ENCODE measurements around the gene ZNF275. TPM values are rescaled to one million over a fixed set of nuclear protein-coding genes. Genes with fewer than 3 reads are reported as not detected.
A peak's percentile ranks its signal among the peaks of the same experiment; 100 is the strongest.

The ZNF275 gene
- total and polyA plus RNA-seq, 10 of the 15 experiments (the other 5 are each of a cell fraction or from before 2014, with no cell fraction given), result 1.3 to 17.4 (median 6.2) TPM

DNA sequence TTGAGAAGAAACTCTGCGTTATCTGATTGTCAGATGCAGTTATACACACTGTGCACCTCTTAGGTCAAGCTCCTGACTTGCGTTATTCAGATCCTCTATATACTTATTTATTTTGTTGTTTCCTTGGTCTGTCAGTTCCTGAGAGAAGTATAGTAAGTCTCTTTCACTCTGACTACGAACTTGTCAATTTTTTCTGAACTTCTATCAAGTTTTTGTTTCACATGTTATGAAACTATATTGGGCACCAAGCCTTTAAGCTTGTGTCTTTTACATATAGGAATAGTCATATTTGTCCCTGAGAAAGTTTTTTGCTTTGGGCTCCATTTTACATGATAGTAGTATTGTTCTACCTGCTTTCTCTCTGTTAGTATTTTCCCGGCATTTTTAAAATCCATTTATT, 31.7 kb downstream of the ZNF275 start:
- no peaks in the 10 kb centered on the region for H3K27me3 ChIP-seq (replicated peaks in 1 of 2; ENCODE audit: control insufficient read depth in 2 of 2, insufficient read depth in 2 of 2, low read length in 1 of 2)
- no peak overlapping the region for H3K4me3 ChIP-seq
- H3K9ac ChIP-seq (ENCODE audit: control insufficient read depth, insufficient read depth, low read length), result no peak overlapping the region
- RAD21 ChIA-PET (ENCODE audit: unreplicated experiment), result no interaction called here
- no peaks in the 10 kb centered on the region; the same call in 2 of the 3 replicates for H3K9me3 ChIP-seq (replicated peaks; ENCODE audit: control insufficient read depth, insufficient read depth, low read length)
- POLR2A ChIA-PET, result no interaction called here
- DNase-seq (ENCODE audit: low read depth, low spot score), result no peak
- SMC1A ChIA-PET (ENCODE audit: uncharacterized antibody, unreplicated experiment), result no interaction called here
- CTCF ChIA-PET, result no interaction called here
- H2AFZ ChIP-seq (ENCODE audit: control insufficient read depth, low read depth, low read length), result no peak overlapping the region
- peak; percentile 56 for ATAC-seq
- H3K79me2 ChIP-seq (ENCODE audit: control insufficient read depth, insufficient read depth, low read length), result no peaks in the 10 kb centered on the region
- H4K20me1 ChIP-seq (ENCODE audit: control insufficient read depth, insufficient read depth), result no peaks in the 10 kb centered on the region
- peak; percentile 13 for FAIRE-seq
- WGBS (ENCODE audit: insufficient coverage, insufficient replicate concordance, low lambda C conversion rate, missing lambda C conversion rate), result 36% methylated on average over 4 of the region's 4 CpGs
- intact Hi-C loops (cut with micrococcal nuclease; ENCODE audit: unreplicated experiment) (no loop called here), in situ Hi-C loops (cut with MboI) (no loop called here)
- H3K4me1 ChIP-seq (ENCODE audit: control insufficient read depth, insufficient read depth, low read length), result no peaks in the 10 kb centered on the region; the same call in 1 of the 2 replicates
- no peak overlapping the region for H3K27ac ChIP-seq (ENCODE audit: control insufficient read depth, insufficient read depth)
- H3K36me3 ChIP-seq (ENCODE audit: control insufficient read depth in 2 of 2, insufficient read depth in 2 of 2, low read length in 1 of 2), result no peaks in the 10 kb centered on the region
- TF ChIP-seq JUNB (IDR thresholded peaks at IDR 0.05) (0 out of 2 replicates have a peak, but pooled peaks have one; percentile 13), RBBP5 (conservative IDR thresholded peaks at IDR 0.05) (no peak)
- H3K4me2 ChIP-seq (ENCODE audit: control insufficient read depth, insufficient read depth), result no peak overlapping the region
- BruUV-seq (replicated peaks), result no TSS peak

DNA sequence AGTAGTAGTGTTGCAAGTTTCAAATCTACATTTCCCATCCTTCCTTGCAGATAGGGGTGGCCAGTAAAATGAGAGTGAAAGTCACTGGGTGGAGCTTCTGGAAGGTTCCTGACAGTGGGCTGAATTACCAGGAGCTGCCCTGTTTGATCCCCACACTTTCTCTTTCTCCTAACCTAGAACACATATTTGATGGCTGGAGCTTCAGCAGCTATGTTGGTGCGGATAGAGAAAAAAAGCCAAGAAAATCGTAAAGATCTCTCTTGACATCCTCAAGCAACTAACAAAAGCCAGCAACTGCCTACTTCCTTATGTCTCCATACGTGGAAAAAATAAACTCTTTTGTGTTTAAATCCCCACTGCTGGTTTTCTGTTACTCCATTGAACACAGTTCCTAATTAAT, 32.2 kb downstream of the ZNF275 start:
- intact Hi-C loops (cut with micrococcal nuclease; ENCODE audit: unreplicated experiment) (no loop called here), in situ Hi-C loops (cut with MboI) (no loop called here)
- POLR2A ChIA-PET, result no interaction called here
- RAD21 ChIA-PET (ENCODE audit: unreplicated experiment), result no interaction called here
- CTCF ChIA-PET, result no interaction called here
- Histone ChIP-seq H2AFZ (ENCODE audit: control insufficient read depth, low read depth, low read length) (no peak overlapping the region), H3K4me2 (ENCODE audit: control insufficient read depth, insufficient read depth) (no peak overlapping the region), H3K4me3 (no peak overlapping the region), H3K79me2 (ENCODE audit: control insufficient read depth, insufficient read depth, low read length) (no peaks in the 10 kb centered on the region), H3K9me3 (replicated peaks; ENCODE audit: control insufficient read depth, insufficient read depth, low read length) (no peaks in the 10 kb centered on the region; the same call in 2 of the 3 replicates), H3K36me3 (ENCODE audit: control insufficient read depth in 2 of 2, insufficient read depth in 2 of 2, low read length in 1 of 2) (no peaks in the 10 kb centered on the region), H3K9ac (ENCODE audit: control insufficient read depth, insufficient read depth, low read length) (no peak overlapping the region), H3K27ac (ENCODE audit: control insufficient read depth, insufficient read depth) (no peak overlapping the region), H4K20me1 (ENCODE audit: control insufficient read depth, insufficient read depth) (no peaks in the 10 kb centered on the region), H3K4me1 (ENCODE audit: control insufficient read depth, insufficient read depth, low read length) (no peaks in the 10 kb centered on the region; the same call in 1 of the 2 replicates), H3K27me3 (replicated peaks in 1 of 2; ENCODE audit: control insufficient read depth in 2 of 2, insufficient read depth in 2 of 2, low read length in 1 of 2) (no peaks in the 10 kb centered on the region)
- no peak for FAIRE-seq
- no peak for DNase-seq (ENCODE audit: low read depth, low spot score)
- WGBS (ENCODE audit: insufficient coverage, insufficient replicate concordance, low lambda C conversion rate, missing lambda C conversion rate), result 46% methylated on average over 3 of the region's 3 CpGs
- no peak; the same call in 2 of the 3 replicates for ATAC-seq
- no TSS peak for BruUV-seq (replicated peaks)
- SMC1A ChIA-PET (ENCODE audit: uncharacterized antibody, unreplicated experiment), result no interaction called here
- no peak for TF ChIP-seq POLR2AphosphoS5 (IDR thresholded peaks at IDR 0.05; ENCODE audit: low read length)
- no peak for TF ChIP-seq MXI1 (IDR thresholded peaks at IDR 0.05; ENCODE audit: low read depth, low read length)
- TF ChIP-seq, protein P1, sequence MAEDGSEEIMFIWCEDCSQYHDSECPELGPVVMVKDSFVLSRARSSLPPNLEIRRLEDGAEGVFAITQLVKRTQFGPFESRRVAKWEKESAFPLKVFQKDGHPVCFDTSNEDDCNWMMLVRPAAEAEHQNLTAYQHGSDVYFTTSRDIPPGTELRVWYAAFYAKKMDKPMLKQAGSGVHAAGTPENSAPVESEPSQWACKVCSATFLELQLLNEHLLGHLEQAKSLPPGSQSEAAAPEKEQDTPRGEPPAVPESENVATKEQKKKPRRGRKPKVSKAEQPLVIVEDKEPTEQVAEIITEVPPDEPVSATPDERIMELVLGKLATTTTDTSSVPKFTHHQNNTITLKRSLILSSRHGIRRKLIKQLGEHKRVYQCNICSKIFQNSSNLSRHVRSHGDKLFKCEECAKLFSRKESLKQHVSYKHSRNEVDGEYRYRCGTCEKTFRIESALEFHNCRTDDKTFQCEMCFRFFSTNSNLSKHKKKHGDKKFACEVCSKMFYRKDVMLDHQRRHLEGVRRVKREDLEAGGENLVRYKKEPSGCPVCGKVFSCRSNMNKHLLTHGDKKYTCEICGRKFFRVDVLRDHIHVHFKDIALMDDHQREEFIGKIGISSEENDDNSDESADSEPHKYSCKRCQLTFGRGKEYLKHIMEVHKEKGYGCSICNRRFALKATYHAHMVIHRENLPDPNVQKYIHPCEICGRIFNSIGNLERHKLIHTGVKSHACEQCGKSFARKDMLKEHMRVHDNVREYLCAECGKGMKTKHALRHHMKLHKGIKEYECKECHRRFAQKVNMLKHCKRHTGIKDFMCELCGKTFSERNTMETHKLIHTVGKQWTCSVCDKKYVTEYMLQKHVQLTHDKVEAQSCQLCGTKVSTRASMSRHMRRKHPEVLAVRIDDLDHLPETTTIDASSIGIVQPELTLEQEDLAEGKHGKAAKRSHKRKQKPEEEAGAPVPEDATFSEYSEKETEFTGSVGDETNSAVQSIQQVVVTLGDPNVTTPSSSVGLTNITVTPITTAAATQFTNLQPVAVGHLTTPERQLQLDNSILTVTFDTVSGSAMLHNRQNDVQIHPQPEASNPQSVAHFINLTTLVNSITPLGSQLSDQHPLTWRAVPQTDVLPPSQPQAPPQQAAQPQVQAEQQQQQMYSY (CRISPR knock-in tag; IDR thresholded peaks at IDR 0.05), result no peak
- TF ChIP-seq POU2F2 (IDR thresholded peaks at IDR 0.05; ENCODE audit: borderline replicate concordance, low read depth, low read length), result no peak
- TF ChIP-seq, protein P2, sequence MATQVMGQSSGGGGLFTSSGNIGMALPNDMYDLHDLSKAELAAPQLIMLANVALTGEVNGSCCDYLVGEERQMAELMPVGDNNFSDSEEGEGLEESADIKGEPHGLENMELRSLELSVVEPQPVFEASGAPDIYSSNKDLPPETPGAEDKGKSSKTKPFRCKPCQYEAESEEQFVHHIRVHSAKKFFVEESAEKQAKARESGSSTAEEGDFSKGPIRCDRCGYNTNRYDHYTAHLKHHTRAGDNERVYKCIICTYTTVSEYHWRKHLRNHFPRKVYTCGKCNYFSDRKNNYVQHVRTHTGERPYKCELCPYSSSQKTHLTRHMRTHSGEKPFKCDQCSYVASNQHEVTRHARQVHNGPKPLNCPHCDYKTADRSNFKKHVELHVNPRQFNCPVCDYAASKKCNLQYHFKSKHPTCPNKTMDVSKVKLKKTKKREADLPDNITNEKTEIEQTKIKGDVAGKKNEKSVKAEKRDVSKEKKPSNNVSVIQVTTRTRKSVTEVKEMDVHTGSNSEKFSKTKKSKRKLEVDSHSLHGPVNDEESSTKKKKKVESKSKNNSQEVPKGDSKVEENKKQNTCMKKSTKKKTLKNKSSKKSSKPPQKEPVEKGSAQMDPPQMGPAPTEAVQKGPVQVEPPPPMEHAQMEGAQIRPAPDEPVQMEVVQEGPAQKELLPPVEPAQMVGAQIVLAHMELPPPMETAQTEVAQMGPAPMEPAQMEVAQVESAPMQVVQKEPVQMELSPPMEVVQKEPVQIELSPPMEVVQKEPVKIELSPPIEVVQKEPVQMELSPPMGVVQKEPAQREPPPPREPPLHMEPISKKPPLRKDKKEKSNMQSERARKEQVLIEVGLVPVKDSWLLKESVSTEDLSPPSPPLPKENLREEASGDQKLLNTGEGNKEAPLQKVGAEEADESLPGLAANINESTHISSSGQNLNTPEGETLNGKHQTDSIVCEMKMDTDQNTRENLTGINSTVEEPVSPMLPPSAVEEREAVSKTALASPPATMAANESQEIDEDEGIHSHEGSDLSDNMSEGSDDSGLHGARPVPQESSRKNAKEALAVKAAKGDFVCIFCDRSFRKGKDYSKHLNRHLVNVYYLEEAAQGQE (IDR thresholded peaks at IDR 0.05; ENCODE audit: low read depth, low read length), result no peak
- TF ChIP-seq TARDBP (IDR thresholded peaks at IDR 0.05; ENCODE audit: borderline replicate concordance), result no peak
- TF ChIP-seq MEF2B (IDR thresholded peaks at IDR 0.05; ENCODE audit: partially characterized antibody, poor library complexity, severe bottlenecking), result no peak
- TF ChIP-seq PAX8 (IDR thresholded peaks at IDR 0.05), result no peak
